Activated naive CD8-positive, alpha-beta T cell treated with anti-CD3 and anti-CD28 coated beads, Interleukin-2, amount 10 ng/mL, durations not matched to agents 7 days and 5 days (primary cell): ENCODE measurements around the gene DCANP1. TPM values are rescaled to one million over a fixed set of nuclear protein-coding genes. Genes with fewer than 3 reads are reported as not detected.
"Not testable (repeated sequence)": the region's sequence is repeated elsewhere in the genome, so short reads cannot be mapped to it uniquely, and the experiment has no call there.

ENCODE experiments used
- ATAC-seq: fragments of 150-1000 bp; cut with Tn5 transposase; one replicate; pipeline ENCODE4 v1.10.0; 2021; ENCODE audit warnings: low read depth, moderate library complexity
- POLR2A ChIA-PET: fragments of 350-600 bp; sonication (Branson Sonifier 250); formaldehyde crosslinking; loops from one replicate; lab custom pipeline; 2021; ENCODE audit warnings: antibody characterized with exemption; lab: Charles Lee
- DNase-seq: peaks from one replicate; pipeline ENCODE4 v3.0.0; 2021
- H3K27ac Mint-ChIP-seq: one replicate; pipeline ENCODE4 v1.8.0; 2022; ENCODE audit warnings: mild to moderate bottlenecking, mixed read lengths
- H3K27me3 Mint-ChIP-seq: one replicate; pipeline ENCODE4 v1.8.0; 2022; ENCODE audit warnings: mild to moderate bottlenecking, moderate library complexity, mixed read lengths
- H3K36me3 Mint-ChIP-seq: one replicate; pipeline ENCODE4 v1.8.0; 2021; ENCODE audit warnings: mild to moderate bottlenecking, mixed read lengths
- H3K4me1 Mint-ChIP-seq: one replicate; pipeline ENCODE4 v1.8.0; 2021; ENCODE audit warnings: mixed read lengths
- H3K4me3 Mint-ChIP-seq: one replicate; pipeline ENCODE4 v1.8.0; 2022; ENCODE audit warnings: mild to moderate bottlenecking, moderate library complexity, mixed read lengths
- H3K9me3 Mint-ChIP-seq: one replicate; pipeline ENCODE4 v1.8.0; 2021; ENCODE audit warnings: mixed read lengths
- total RNA-seq, 2 experiments: library from RNA; stranded (reverse); gene quantifications; one replicate each; pipeline ENCODE4 v1.2.3, GENCODE V29; 2021

DCANP1 gene
- total RNA-seq, result not detected

DNA sequence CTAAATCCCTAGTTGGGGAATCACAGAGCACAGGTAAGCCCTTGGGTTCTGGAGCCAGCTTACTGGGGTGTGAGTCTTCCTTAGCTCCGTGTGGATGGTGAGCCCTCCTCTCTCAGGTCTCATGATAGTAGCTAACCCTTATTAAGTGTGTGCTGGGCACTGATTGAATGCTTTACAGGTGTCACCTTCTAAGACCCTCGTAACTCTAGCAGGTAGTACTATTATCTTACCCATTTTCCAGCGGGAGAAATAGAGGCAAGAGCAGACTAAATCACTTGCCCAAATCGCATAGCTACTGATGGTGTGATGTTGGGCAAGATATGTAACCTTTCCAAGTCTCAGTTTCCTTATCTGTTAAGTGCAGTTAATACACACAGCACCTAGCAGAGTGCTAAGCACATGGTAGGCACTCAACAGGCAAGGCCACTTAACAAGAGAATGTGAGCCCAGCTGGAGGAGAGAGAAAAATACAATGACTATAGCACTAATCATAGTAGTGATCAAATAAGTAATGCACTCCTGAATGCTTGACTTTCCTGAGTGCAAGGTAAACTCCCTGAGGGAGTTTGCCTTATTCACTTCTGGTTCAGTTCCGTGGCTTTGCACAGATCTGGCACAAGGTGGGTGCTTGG, at the start of gene DCANP1:
Gene DCANP1 (minus strand): TSS at position 51 of the 632 bp plus-strand sequence. CDS start 240 bp downstream, outside the sequence.
- no peaks in the 10 kb centered on the region for H3K36me3 Mint-ChIP-seq
- POLR2A ChIA-PET, result no interaction called here
- no peak within 1 kb of the TSS for H3K4me3 Mint-ChIP-seq
- DNase-seq (no peak), ATAC-seq (no peak)
- H3K9me3 Mint-ChIP-seq, result no peaks in the 10 kb centered on the region
- peaks cover 8% of the 10 kb centered on the region for H3K27me3 Mint-ChIP-seq
- H3K27ac Mint-ChIP-seq, result no peak within 1 kb of the TSS
- no peaks in the 10 kb centered on the region for H3K4me1 Mint-ChIP-seq

GRCh38 chr5:135495531-135495930, 48.4 kb upstream of the DCANP1 start:
- H3K4me1 Mint-ChIP-seq, ATAC-seq, H3K9me3 Mint-ChIP-seq, H3K36me3 Mint-ChIP-seq, H3K27ac Mint-ChIP-seq, DNase-seq, H3K4me3 Mint-ChIP-seq, POLR2A ChIA-PET: not testable (repeated sequence)
- H3K27me3 Mint-ChIP-seq, result peaks cover 56% of the 10 kb centered on the region

DNA sequence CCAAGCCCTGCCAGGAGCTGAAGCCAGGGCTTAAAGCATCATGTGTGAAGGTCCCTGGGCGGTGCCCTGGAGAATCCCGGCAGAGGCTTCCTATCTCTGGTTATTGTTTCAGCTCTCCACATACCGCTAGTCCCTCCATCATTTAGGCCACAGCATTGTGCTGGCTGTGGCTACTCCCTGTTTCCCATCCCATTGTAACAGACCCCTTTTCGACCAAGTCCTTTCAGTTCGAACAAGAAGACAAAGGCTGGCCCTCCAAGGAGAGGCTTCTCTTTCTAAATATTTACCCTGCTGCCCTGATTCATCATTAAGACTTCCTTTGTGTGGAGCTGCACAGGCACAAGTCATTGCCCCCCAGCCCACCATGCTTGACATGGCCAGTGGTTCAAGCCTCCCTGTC, 47.0 kb upstream of the DCANP1 start:
- Mint-ChIP-seq H3K27ac (no peak overlapping the region), H3K27me3 (peaks cover 67% of the 10 kb centered on the region), H3K4me1 (peaks cover 5% of the 10 kb centered on the region), H3K4me3 (no peak overlapping the region), H3K36me3 (no peaks in the 10 kb centered on the region), H3K9me3 (no peaks in the 10 kb centered on the region)
- POLR2A ChIA-PET, result no interaction called here
- ATAC-seq (no peak), DNase-seq (no peak)

GRCh38 chr5:135493406-135494180, 46.4 kb upstream of the DCANP1 start:
- no peak for ATAC-seq
- POLR2A ChIA-PET, result no interaction called here
- no peak overlapping the region for H3K27ac Mint-ChIP-seq

GRCh38 chr5:135492319-135492626, 45.1 kb upstream of the DCANP1 start:
- H3K27me3 Mint-ChIP-seq, result peaks cover 83% of the 10 kb centered on the region

More at GRCh38 chr5:135493406-135494180, 46.4 kb upstream of the DCANP1 start:
- H3K4me1 Mint-ChIP-seq, result peaks cover 5% of the 10 kb centered on the region
- H3K9me3 Mint-ChIP-seq, result no peaks in the 10 kb centered on the region
- no peaks in the 10 kb centered on the region for H3K36me3 Mint-ChIP-seq
- no peak overlapping the region for H3K4me3 Mint-ChIP-seq
- DNase-seq, result no peak
- H3K27me3 Mint-ChIP-seq, result peaks cover 73% of the 10 kb centered on the region

GRCh38 chr5:135491552-135492318, 44.6 kb upstream of the DCANP1 start:
- no peaks in the 10 kb centered on the region for H3K9me3 Mint-ChIP-seq
- no peaks in the 10 kb centered on the region for H3K36me3 Mint-ChIP-seq
- DNase-seq (no peak), ATAC-seq (no peak)
- peaks cover 5% of the 10 kb centered on the region for H3K4me1 Mint-ChIP-seq
- H3K4me3 Mint-ChIP-seq, result no peak overlapping the region
- H3K27ac Mint-ChIP-seq, result no peak overlapping the region
- POLR2A ChIA-PET, result no interaction called here
- peaks cover 86% of the 10 kb centered on the region for H3K27me3 Mint-ChIP-seq

More at GRCh38 chr5:135492319-135492626, 45.1 kb upstream of the DCANP1 start:
- Mint-ChIP-seq H3K27ac (no peak overlapping the region), H3K4me1 (peaks cover 5% of the 10 kb centered on the region), H3K9me3 (no peaks in the 10 kb centered on the region), H3K4me3 (no peak overlapping the region), H3K36me3 (no peaks in the 10 kb centered on the region)
- no peak for ATAC-seq
- no peak for DNase-seq
- POLR2A ChIA-PET, result no interaction called here

DNA sequence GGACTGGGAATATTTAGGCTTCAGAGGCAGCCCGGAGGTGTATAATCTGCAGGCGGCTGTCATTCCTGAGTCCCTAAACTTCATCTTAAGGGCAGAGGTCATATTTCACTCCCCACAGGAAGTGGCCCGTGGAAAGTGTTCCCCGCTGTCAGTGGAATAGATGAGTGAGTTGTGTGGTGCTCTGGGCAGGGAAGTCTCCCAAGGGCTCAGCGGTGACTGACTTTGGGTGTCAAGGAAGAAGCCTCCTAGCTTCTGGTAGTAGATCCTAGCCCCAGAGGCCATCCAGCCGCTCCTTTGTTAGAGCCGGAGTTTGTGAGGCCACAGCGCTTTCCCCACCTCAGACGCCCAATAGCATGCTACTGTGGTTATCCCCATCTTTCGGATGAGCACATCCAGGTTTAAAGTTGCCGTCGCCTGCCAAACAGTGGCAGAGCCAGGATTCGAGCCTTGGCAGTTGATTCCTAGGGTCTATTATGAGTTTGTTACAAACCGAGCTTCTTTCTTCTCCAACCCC, 43.9 kb upstream of the DCANP1 start:
- peaks cover 92% of the 10 kb centered on the region for H3K27me3 Mint-ChIP-seq
- ATAC-seq (no peak), DNase-seq (no peak)
- no peak overlapping the region for H3K27ac Mint-ChIP-seq
- no peaks in the 10 kb centered on the region for H3K9me3 Mint-ChIP-seq
- H3K36me3 Mint-ChIP-seq, result no peaks in the 10 kb centered on the region
- POLR2A ChIA-PET, result no interaction called here
- peaks cover 5% of the 10 kb centered on the region for H3K4me1 Mint-ChIP-seq
- H3K4me3 Mint-ChIP-seq, result no peak overlapping the region

DNA sequence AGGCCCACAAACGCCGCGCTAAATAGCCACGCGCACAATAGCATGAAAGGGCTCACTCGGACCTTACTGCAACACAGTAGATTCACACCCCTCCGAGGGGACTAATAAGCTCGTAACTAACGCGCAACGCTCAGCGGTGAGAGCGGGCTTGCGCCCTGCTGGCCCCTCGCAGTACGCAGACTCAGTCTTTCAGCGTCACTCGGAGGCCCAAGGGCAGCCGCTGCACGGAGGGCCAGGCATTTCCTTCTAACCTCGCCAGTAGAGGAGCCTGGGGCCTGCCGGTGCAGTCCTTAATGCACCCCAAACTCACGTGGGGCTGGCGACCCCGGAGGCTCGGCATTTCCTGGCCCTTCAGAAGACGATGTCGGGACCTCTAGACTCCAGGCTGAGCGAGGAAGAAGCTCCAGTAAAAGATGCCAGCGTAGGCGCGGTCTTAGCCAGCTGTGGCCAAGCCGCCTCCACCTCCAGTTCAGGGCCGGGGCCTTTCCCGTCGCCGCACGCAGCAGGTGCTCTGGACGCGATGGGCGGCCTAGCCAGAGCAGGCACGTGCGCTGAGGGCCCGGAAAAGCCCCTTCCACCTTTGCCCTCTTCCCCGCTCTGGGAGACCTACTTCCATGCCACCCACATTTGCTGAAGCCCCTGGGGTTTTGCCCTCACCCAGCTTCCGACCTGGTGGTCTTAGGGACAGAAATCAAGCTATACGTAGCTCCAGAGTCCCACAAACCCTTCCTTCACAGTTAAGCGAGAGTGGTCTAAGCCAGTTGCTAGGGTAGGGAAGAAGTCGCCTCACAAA, 43.3 kb upstream of the DCANP1 start:
- no peak overlapping the region for H3K27ac Mint-ChIP-seq

DNA sequence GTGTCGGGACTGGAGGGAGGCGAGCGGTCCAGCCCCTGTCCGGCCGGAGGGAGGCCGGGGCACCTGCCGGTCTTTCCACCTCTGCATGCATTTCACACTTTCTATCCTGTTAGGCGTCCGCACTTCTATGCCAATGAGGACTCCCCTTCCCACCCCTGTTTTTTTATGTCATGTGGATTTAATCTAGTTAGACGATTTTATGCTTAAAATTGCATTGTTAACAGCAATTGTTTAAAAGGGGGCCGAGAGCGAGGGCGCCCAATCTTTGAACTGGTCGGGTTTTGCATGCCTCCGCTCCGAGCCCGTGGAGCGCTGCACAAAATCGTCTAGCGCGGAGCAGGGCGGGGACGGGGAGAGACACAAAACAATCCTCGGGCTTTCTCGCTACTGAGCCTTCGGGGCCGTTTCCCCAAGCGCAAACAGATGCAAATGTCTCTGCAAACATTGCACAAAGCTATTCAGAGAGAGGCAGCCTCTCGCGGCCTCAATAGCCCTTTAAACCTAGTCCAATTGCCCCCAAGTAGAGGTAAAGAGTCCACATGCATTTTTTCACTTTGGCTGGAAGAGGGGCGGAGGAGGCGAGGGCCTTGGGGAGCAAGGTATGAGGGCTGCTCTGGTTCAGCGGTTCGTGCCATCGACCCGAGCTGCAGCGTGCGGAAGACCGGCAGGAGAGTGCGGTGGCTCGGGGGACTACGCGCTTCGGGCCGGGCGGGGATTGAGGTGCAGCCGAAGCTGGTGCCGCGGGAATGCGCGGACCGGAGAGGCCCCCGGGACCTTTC, 42.5 kb upstream of the DCANP1 start:
- Mint-ChIP-seq H3K36me3 (no peaks in the 10 kb centered on the region), H3K27me3 (peaks cover 87% of the 10 kb centered on the region), H3K9me3 (no peaks in the 10 kb centered on the region), H3K4me3 (peak overlapping the region; percentile 25), H3K27ac (peak overlapping the region; percentile 58), H3K4me1 (peaks cover 5% of the 10 kb centered on the region)
- POLR2A ChIA-PET, result no interaction called here
- DNase-seq (no peak), ATAC-seq (no peak)

More for the DNA sequence above, 43.3 kb upstream of the DCANP1 start:
- Mint-ChIP-seq H3K36me3 (no peaks in the 10 kb centered on the region), H3K9me3 (no peaks in the 10 kb centered on the region), H3K27me3 (peaks cover 88% of the 10 kb centered on the region), H3K4me1 (peaks cover 5% of the 10 kb centered on the region), H3K4me3 (no peak overlapping the region)
- ATAC-seq, result no peak
- POLR2A ChIA-PET, result no interaction called here
- DNase-seq, result no peak

- Mint-ChIP-seq H3K4me1 (peaks cover 5% of the 10 kb centered on the region), H3K4me3 (no peak overlapping the region), H3K27ac (no peak overlapping the region), H3K36me3 (no peaks in the 10 kb centered on the region), H3K27me3 (peaks cover 80% of the 10 kb centered on the region), H3K9me3 (no peaks in the 10 kb centered on the region)
- POLR2A ChIA-PET, result no interaction called here
- ATAC-seq (no peak), DNase-seq (no peak)
These were observed 41.7 kb upstream of the DCANP1 start for GRCh38 chr5:135488727-135489465.

- Mint-ChIP-seq H3K4me3 (no peak overlapping the region), H3K9me3 (no peaks in the 10 kb centered on the region), H3K4me1 (peaks cover 5% of the 10 kb centered on the region), H3K27ac (no peak overlapping the region), H3K27me3 (peaks cover 71% of the 10 kb centered on the region), H3K36me3 (no peaks in the 10 kb centered on the region)
- POLR2A ChIA-PET, result no interaction called here
- ATAC-seq (no peak), DNase-seq (no peak)
These were observed 40.8 kb upstream of the DCANP1 start for GRCh38 chr5:135487839-135488514.
